DMS 273 (cell line): ENCODE data around the gene MGME1.

ENCODE experiments used
- DNase-seq: peaks from one replicate; lab custom pipeline; 2025; ENCODE audit not compliant: unreplicated experiment; lab: John Stamatoyannopoulos, UW

Gene MGME1

GRCh38 chr20:17968366-17969277 is at the start of gene MGME1, which contains the start of gene SNX5:
TSS of gene MGME1 (plus strand) at chr20:17969018. CDS start at chr20:17969860, 842 bp downstream.
TSS of gene SNX5 (minus strand) at chr20:17968794. CDS start at chr20:17968425, 369 bp downstream.
- DNase-seq: peak; percentile 100

GRCh38 chr20:17919149-17919548 is 49.7 kb upstream of the MGME1 start:
- DNase-seq: no peak

GRCh38 chr20:17921774-17922173 is 47.0 kb upstream of the MGME1 start:
- DNase-seq: no peak

- DNase-seq: no peak
Observed at GRCh38 chr20:17925141-17925939, 43.5 kb upstream of the MGME1 start.

- no peak for DNase-seq
Observed at GRCh38 chr20:17925940-17926300, 42.9 kb upstream of the MGME1 start.

- DNase-seq: no peak
Observed at GRCh38 chr20:17928211-17928611, 40.6 kb upstream of the MGME1 start.

- DNase-seq: no peak
Observed at GRCh38 chr20:17928633-17929311, 40.0 kb upstream of the MGME1 start.

- no peak for DNase-seq
Observed at GRCh38 chr20:17931513-17931912, 37.3 kb upstream of the MGME1 start.

- no peak for DNase-seq
Observed at GRCh38 chr20:17932396-17932795, 36.4 kb upstream of the MGME1 start.

GRCh38 chr20:17933121-17933520 is 35.7 kb upstream of the MGME1 start:
- no peak for DNase-seq

GRCh38 chr20:17933711-17934110 is 35.1 kb upstream of the MGME1 start:
- no peak for DNase-seq

- DNase-seq: no peak
Observed at GRCh38 chr20:17934141-17934862, 34.5 kb upstream of the MGME1 start.

GRCh38 chr20:17935186-17935585 is 33.6 kb upstream of the MGME1 start:
- no peak for DNase-seq

- no peak for DNase-seq
Observed at GRCh38 chr20:17935761-17936160, 33.1 kb upstream of the MGME1 start.

- DNase-seq: no peak
Observed at GRCh38 chr20:17936286-17936760, 32.5 kb upstream of the MGME1 start.

- peak; percentile 44 for DNase-seq
Observed at GRCh38 chr20:17936761-17937732, 31.8 kb upstream of the MGME1 start.

GRCh38 chr20:17938871-17939619 is 29.8 kb upstream of the MGME1 start:
- DNase-seq: peak; percentile 90

GRCh38 chr20:17939622-17940223 is 29.1 kb upstream of the MGME1 start:
- DNase-seq: peak; percentile 71
